Lower leg skin (tissue), 4 donors: ENCODE measurements around the gene PVALB. TPM values are rescaled to one million over a fixed set of nuclear protein-coding genes. Genes with fewer than 3 reads are reported as not detected.

Source experiments
- DNase-seq, 2 donors: peaks; one replicate each; pipeline ENCODE4 v3.0.0-alpha.2; 2019; ENCODE audit warnings: low spot score in 2 of 2
- H3K4me3 ChIP-seq: fragments of 200-600 bp; sonication (generic); 2 replicates; pipeline ENCODE4 v1.5.1; 2017; ENCODE audit warnings: mild to moderate bottlenecking, low read depth; ENCODE audit not compliant: poor library complexity, severe bottlenecking
- CTCF ChIP-seq, 3 donors: fragments of 450-650 bp; IDR thresholded peaks; one replicate each; pipeline ENCODE4 v1.5.1; 2016; ENCODE audit warnings: antibody characterized with exemption in 3 of 3, mild to moderate bottlenecking in 3 of 3, moderate library complexity in 2 of 3
- POLR2A ChIP-seq, 2 donors: fragments of 450-650 bp; IDR thresholded peaks; one replicate each; pipeline ENCODE4 v1.6.1; 2016 to 2017; ENCODE audit warnings: antibody characterized with exemption in 2 of 2, mild to moderate bottlenecking in 1 of 2, moderate library complexity in 1 of 2
- WGBS, 2 donors: methylation state at CpG; one replicate each; pipeline ENCODE4 v1.1.5; 2018; 5-methylcytosine and 5-hydroxymethylcytosine counted together
- intact Hi-C: fragments of 100-400 bp; cut with DNase I; formaldehyde crosslinking; loops from one replicate; pipeline ENCODE4 v1.15.0; 2023; ENCODE audit warnings: low total_unique reads
- total RNA-seq, 4 donors: library from RNA; depleted of rRNA; stranded (reverse); fragments of >200 nt; gene quantifications; one replicate each; pipeline ENCODE4 v1.1.0, GENCODE V29; 2016

Gene PVALB
- total RNA-seq, 4 donors from 2014 or later: not detected

GRCh38 chr22:36815558-36816338 lies 1.1 kb downstream of the PVALB start:
- no peak overlapping the region for H3K4me3 ChIP-seq
- DNase-seq: no peak
- intact Hi-C loops: no loop called here
- WGBS, 2 donors: 44% methylated on average over 8 of the region's 8 CpGs
- TF ChIP-seq CTCF (IDR thresholded peaks at IDR 0.05) (no peak), POLR2A (IDR thresholded peaks at IDR 0.05) (no peak)

- no peak for DNase-seq
- TF ChIP-seq POLR2A (IDR thresholded peaks at IDR 0.05) (no peak), CTCF (IDR thresholded peaks at IDR 0.05) (no peak)
- intact Hi-C loops: no loop called here
- WGBS, 2 donors: 73 to 75% methylated on average over 10 of the region's 10 CpGs
- H3K4me3 ChIP-seq: no peak overlapping the region
Measured at GRCh38 chr22:36814801-36815200, 2.0 kb downstream of the PVALB start.

GRCh38 chr22:36811094-36811800 lies 5.6 kb downstream of the PVALB start:
- TF ChIP-seq CTCF (IDR thresholded peaks at IDR 0.05) (no peak), POLR2A (IDR thresholded peaks at IDR 0.05) (no peak)
- 82 to 93% methylated on average over 3 of the region's 3 CpGs for WGBS, 2 donors
- H3K4me3 ChIP-seq: no peak overlapping the region
- no peak for DNase-seq
- intact Hi-C loops: no loop called here

- WGBS, 2 donors: 82 to 90% methylated on average over 6 of the region's 6 CpGs
- H3K4me3 ChIP-seq: no peak overlapping the region
- intact Hi-C loops: no loop called here
- no peak for DNase-seq
- TF ChIP-seq CTCF (IDR thresholded peaks at IDR 0.05) (no peak), POLR2A (IDR thresholded peaks at IDR 0.05) (no peak)
Measured at GRCh38 chr22:36809351-36809750, 7.5 kb downstream of the PVALB start.

- intact Hi-C loops: no loop called here
- WGBS, 2 donors: 29 to 48% methylated on average over 1 of the region's 1 CpG
- H3K4me3 ChIP-seq: no peak overlapping the region
- TF ChIP-seq POLR2A (IDR thresholded peaks at IDR 0.05): no peak
- TF ChIP-seq CTCF (IDR thresholded peaks at IDR 0.05): no peak
- DNase-seq: no peak
Measured at GRCh38 chr22:36808721-36809344, 8.0 kb downstream of the PVALB start.
